NB4 (cell line): ENCODE data around the gene CERT1.

Experiments
- DNase-seq: peaks from one replicate; pipeline ENCODE4 v3.0.0; 2010; ENCODE audit warnings: low read depth
- H3K4me3 ChIP-seq: one replicate; pipeline ENCODE4 v1.5.1; 2011; ENCODE audit warnings: mild to moderate bottlenecking, low read depth, low read length, moderate library complexity
- MYC ChIP-seq: IDR thresholded peaks from 2 replicates; pipeline ENCODE4 v1.6.1; 2011; ENCODE audit warnings: low read depth, low read length
- POLR2A ChIP-seq: IDR thresholded peaks from 2 replicates; pipeline ENCODE4 v1.6.1; 2011; ENCODE audit warnings: mild to moderate bottlenecking; ENCODE audit not compliant: insufficient read length; ENCODE audit errors: extremely low read depth
- TF ChIP-seq, protein P1 (sequence below): IDR thresholded peaks from 2 replicates; pipeline ENCODE4 v1.6.1; 2011; ENCODE audit warnings: low read depth, low read length
- TF ChIP-seq, protein P2 (sequence below): IDR thresholded peaks from one replicate; pipeline ENCODE4 v1.5.1; 2012; ENCODE audit warnings: low read depth, low read length

CERT1 gene

DNA sequence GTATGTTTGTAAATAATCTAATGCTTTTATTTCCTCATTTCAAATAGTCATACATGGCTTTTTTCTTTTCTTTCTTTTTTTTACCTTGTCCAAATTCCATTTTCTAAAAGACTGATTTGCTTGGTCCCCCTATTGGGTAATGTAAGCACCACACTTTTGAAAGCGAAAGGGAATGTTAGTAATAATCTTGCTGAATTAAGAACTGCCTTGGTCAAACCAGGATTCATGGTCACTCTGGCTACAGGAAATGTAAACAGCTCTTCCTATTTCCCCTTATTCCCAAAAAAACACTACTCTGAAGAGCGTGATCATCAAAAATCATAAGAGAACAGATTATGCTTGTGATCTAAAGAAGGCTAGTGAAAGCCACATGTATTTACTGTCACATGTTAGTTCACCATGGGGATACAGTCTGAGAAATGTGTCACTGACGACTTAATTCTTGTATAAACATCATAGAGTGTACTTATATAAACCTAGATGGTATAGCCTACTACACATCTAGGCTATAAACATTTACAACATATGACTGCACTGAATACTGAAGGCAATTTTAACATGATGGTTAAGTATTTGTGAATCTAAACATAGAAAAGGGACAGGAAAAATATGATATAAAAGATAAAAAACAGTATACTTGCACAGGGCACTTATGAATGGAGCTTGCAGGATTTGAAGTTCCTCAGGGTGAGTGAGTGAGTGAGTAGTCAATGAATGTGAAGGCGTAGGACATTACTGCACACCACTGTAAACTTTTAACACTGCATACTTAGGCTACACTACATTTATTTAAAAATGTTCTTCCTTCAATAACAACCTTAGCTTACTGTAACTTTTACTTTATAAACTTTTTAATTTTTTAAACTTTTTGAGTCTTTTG is 99.1 kb downstream of the CERT1 start:
- H3K4me3 ChIP-seq, result no peak overlapping the region
- TF ChIP-seq, protein P1, sequence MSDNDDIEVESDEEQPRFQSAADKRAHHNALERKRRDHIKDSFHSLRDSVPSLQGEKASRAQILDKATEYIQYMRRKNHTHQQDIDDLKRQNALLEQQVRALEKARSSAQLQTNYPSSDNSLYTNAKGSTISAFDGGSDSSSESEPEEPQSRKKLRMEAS, result no peak
- TF ChIP-seq POLR2A (no peak), MYC (no peak)
- TF ChIP-seq, protein P2, sequence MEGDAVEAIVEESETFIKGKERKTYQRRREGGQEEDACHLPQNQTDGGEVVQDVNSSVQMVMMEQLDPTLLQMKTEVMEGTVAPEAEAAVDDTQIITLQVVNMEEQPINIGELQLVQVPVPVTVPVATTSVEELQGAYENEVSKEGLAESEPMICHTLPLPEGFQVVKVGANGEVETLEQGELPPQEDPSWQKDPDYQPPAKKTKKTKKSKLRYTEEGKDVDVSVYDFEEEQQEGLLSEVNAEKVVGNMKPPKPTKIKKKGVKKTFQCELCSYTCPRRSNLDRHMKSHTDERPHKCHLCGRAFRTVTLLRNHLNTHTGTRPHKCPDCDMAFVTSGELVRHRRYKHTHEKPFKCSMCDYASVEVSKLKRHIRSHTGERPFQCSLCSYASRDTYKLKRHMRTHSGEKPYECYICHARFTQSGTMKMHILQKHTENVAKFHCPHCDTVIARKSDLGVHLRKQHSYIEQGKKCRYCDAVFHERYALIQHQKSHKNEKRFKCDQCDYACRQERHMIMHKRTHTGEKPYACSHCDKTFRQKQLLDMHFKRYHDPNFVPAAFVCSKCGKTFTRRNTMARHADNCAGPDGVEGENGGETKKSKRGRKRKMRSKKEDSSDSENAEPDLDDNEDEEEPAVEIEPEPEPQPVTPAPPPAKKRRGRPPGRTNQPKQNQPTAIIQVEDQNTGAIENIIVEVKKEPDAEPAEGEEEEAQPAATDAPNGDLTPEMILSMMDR, result no peak
- DNase-seq, result no peak

DNA sequence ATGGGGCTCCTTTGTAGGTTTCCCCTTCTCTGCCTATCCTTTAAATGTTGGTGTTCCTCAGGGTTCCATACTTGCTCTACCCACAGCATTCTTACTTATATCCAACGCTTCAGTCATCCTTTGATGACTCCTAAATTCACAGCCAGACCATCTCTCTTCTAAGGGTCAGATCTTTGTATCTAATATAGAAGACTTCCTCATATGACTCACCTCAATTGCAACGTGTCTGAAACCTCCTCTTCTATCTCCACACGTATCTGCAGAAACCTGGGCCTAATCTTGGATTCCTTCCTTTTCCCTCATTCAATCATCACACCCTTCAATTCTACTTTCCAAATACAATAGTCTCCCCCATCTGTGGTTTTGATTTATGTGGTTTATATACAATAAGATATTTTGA is 106.1 kb downstream of the CERT1 start:
- TF ChIP-seq, protein P2, result no peak
- TF ChIP-seq, protein P1, result no peak
- no peak for TF ChIP-seq POLR2A
- TF ChIP-seq MYC, result no peak
- H3K4me3 ChIP-seq, result no peak overlapping the region
- DNase-seq, result peak; percentile 37

DNA sequence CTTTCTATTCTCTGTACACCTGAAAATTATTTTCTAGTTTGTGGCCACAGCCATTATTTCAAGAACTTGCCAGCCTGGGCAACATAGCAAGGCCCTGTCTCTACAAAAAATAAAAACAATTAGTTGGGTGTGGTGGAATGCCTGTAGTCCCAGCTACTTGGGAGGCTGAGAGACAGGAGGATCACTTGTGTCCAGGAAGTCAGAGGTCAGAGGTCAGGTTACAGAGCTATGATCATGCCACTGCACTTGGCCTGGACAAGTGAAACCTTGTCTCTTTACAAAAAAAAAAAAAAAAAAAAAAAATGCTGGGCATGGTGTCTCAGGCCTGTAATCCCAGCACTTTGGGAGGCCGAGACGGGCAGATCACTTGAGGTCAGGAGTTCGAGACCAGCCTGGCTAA is 116.2 kb downstream of the CERT1 start:
- DNase-seq, result no peak

DNA sequence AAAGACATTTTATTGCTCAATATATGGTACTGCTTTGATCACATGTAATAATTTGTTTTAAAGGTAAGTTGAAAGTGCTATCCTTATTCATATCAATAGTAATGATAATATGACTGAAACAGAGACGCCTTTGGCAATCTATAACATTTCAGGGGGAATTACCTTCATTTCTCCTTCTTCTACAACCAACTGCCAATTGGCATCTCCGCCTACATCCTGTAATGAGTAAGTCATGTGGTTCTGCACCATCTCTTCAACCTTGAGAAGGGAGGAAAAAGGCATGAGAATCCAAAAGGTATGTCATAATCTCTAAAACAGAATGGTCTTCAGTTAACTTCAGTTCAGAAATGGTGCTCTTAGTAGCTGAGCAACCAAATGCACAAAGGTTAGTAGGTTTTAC is 122.0 kb downstream of the CERT1 start:
- DNase-seq, result no peak
- TF ChIP-seq, protein P1, result no peak
- TF ChIP-seq, protein P2, result no peak
- TF ChIP-seq POLR2A, result no peak
- no peak for TF ChIP-seq MYC
- H3K4me3 ChIP-seq, result no peak overlapping the region

More for the DNA sequence above, 116.2 kb downstream of the CERT1 start:
- H3K4me3 ChIP-seq, result no peak overlapping the region
- TF ChIP-seq, protein P2, result no peak
- TF ChIP-seq, protein P1, result no peak
- TF ChIP-seq POLR2A, result no peak
- no peak for TF ChIP-seq MYC

DNA sequence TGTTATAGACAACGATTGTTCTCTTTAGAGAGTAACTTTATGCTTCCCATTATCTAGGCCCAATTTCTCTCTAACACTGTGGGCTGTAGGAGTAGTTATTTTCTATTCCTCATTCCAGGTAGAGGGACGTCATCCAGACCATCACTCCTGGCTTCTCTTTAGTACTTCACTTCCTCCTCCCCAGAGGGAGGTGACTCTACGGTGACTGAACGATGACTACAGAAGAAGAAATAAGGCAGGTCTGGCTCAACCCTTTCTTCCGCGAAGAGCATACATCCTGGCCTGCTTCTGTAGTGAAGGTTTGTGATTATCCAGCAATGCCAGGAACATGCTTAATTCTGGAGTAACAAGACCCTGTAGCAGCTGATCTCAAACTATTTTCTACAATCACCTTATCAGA is 123.6 kb downstream of the CERT1 start:
- TF ChIP-seq, protein P2, result no peak
- no peak for TF ChIP-seq MYC
- TF ChIP-seq, protein P1, result no peak
- TF ChIP-seq POLR2A, result no peak
- DNase-seq, result no peak
- H3K4me3 ChIP-seq, result no peak overlapping the region
